NT2/D1 (cell line): ENCODE results near the gene GRM2.

Source experiments
- SUZ12 ChIP-seq: IDR thresholded peaks from 2 replicates; pipeline ENCODE4 v1.6.1; 2011; ENCODE audit not compliant: insufficient read length, insufficient read depth; ENCODE audit errors: extremely low read depth
- YY1 ChIP-seq: IDR thresholded peaks from 2 replicates; pipeline ENCODE4 v1.6.1; 2011; ENCODE audit not compliant: insufficient read length, insufficient read depth
- ZNF274 ChIP-seq: IDR thresholded peaks from 2 replicates; pipeline ENCODE4 v1.6.1; 2011; ENCODE audit warnings: mild to moderate bottlenecking, low read depth, low read length

DNA sequence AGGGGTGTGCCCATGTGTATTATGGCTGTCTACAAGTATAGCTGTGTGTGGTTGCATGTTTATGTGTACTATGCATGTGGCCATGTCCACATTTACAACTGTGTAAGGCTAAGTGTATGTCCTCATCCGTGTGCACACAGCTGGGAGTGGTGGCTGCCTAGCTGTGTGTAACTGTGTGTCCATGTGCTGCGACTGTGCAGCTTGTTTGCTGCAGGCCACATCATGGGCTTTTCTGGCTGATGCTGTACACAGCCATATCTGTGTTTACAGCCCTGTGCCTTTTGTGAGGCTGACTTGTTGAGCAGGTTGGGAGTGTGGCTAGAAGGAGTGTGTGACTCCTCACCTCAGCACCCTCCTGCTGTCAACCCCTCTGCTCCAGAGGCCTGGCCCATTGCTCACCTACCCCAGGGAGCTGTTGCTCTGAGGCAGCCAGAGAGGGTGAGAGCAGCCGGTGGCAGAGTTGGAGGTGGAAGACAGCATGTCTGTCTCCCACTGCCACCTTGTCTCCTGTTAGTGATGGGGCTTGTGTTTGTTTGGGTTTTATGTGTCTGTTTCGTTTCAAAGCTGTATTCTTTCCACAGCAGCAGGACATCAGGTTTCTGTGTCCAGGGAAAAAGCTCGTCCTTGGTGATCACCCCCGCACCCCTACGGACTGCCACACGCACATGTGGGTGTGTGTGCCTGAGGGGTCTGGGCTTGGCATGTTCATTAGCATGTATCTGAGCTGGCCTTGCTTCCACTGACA, 1.4 kb upstream of the GRM2 start:
- TF ChIP-seq ZNF274 (no peak), YY1 (no peak), SUZ12 (no peak)
